ENCODE data around the gene RBPJ.
"Not testable (repeated sequence)": the region's sequence is repeated elsewhere in the genome, so short reads cannot be mapped to it uniquely, and the experiment has no call there.

Gene RBPJ

DNA sequence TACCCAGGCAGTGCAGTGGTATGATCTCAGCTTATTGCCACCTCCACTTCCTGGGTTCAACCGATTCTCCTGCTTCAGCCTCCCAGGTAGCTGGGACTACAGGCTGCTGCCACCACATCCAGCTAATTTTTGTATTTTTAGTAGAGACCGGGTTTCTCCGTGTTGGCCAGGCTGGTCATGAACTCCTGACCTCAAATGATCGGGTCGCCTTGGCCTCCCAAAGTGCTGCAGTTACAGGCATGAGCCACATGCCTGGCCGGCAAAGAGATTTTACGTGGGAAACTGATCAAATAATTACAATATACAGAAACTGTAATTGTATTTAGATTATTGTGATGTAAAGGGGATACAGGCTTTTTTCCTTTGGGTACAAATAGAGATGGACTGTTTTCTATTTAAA lies 33.7 kb downstream of the RBPJ start:
- Histone ChIP-seq H3K9me3 (ENCODE audit: control insufficient read depth, low read length) (no peaks in the 10 kb centered on the region), H3K36me3 (ENCODE audit: control insufficient read depth, insufficient read depth, low read length) (no peaks in the 10 kb centered on the region), H3K4me1 (ENCODE audit: control insufficient read depth, insufficient read depth, low read length) (no peaks in the 10 kb centered on the region), H3K4me3 (ENCODE audit: low read length) (no peak overlapping the region), H3K27me3 (ENCODE audit: control insufficient read depth, insufficient read depth, low read length) (no peaks in the 10 kb centered on the region), H3K9ac (ENCODE audit: low read length) (no peak overlapping the region)

DNA sequence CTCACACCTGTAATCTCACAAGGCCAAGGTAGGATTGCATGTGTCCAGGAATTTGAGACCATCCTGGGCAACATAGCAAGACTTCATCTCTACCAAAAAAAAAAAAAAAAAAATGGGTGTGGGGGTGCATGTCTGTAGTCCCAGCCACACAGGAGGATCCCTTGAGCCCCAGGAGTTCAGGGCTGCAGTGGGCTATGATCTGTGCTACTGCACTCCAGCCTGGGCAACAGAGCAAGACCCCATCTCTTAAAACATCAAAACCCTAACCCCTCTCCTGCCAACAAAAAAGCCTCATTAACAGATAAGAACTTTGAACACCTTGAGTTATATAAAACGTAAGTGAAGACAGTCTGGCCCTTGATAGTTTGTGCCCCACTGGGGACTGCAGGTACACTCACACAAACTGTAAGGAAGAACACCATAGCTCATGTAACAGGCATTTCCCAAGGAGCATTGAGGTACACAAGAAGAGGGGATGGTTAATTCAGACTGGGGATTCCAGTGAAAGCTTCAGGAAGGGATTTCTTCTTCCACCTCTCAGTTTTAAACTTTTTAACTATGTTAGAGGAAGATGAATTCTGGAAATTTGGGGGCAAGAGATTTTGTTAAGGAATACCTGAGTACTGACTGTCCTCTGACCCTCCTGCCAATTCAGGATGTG lies 34.7 kb downstream of the RBPJ start:
- Histone ChIP-seq H3K9me3 (ENCODE audit: control insufficient read depth, low read length) (no peaks in the 10 kb centered on the region), H3K9ac (ENCODE audit: low read length) (no peak overlapping the region)

DNA sequence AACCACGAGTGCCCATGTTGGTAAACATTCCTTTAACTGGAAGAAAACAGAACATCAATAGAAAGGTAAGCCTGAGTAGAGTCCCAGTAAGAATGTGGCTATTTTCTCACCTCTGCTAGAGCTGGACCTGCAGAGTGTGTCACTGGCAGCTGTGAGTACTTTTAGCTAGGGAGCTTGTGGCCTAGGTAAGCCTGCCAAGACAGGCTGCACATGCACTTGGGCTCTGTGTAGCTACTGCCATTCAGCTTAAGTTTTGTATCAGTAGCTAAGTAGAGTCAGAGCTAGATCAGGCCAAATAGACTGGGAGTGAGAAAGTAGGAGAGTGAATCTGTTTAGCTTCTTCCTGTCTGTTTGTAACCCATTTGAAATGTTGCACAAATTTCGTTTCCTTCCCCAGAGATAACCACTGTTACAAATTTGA lies 35.3 kb downstream of the RBPJ start:
- Histone ChIP-seq H3K36me3 (ENCODE audit: control insufficient read depth, insufficient read depth, low read length) (no peaks in the 10 kb centered on the region), H3K9me3 (ENCODE audit: control insufficient read depth, low read length) (no peaks in the 10 kb centered on the region), H3K9ac (ENCODE audit: low read length) (no peak overlapping the region), H3K4me3 (ENCODE audit: low read length) (no peak overlapping the region), H3K27me3 (ENCODE audit: control insufficient read depth, insufficient read depth, low read length) (no peaks in the 10 kb centered on the region), H3K4me1 (ENCODE audit: control insufficient read depth, insufficient read depth, low read length) (peaks cover 4% of the 10 kb centered on the region)

More for the DNA sequence above, 34.7 kb downstream of the RBPJ start:
- H3K27me3 ChIP-seq (ENCODE audit: control insufficient read depth, insufficient read depth, low read length), result no peaks in the 10 kb centered on the region
- no peak overlapping the region for H3K4me3 ChIP-seq (ENCODE audit: low read length)
- no peaks in the 10 kb centered on the region for H3K36me3 ChIP-seq (ENCODE audit: control insufficient read depth, insufficient read depth, low read length)
- no peaks in the 10 kb centered on the region for H3K4me1 ChIP-seq (ENCODE audit: control insufficient read depth, insufficient read depth, low read length)

DNA sequence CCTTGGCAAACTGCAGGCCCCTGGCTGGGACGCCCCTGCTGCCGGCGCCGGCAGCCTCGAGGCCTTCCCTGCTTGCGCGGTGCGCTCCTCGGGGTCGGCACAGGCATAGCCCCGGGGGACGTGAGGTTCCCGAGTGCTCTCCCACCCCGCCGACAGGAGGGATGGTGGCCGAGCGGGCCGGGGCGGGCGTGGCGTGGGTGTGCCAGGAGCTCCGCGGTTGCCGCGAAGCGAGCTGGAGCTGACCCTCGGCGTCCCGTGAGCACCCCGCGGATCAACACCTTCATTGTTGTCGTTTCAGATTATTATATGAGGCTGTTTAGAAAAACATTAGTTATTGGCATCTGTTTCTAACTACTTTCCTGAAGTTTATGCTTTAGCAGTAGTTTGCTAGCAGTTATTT lies 38.7 kb downstream of the RBPJ start:
- H3K4me3 ChIP-seq (ENCODE audit: low read length); H3K27me3 ChIP-seq (ENCODE audit: control insufficient read depth, insufficient read depth, low read length); H3K9ac ChIP-seq (ENCODE audit: low read length); H3K4me1 ChIP-seq (ENCODE audit: control insufficient read depth, insufficient read depth, low read length); H3K36me3 ChIP-seq (ENCODE audit: control insufficient read depth, insufficient read depth, low read length); H3K9me3 ChIP-seq (ENCODE audit: control insufficient read depth, low read length): not testable (repeated sequence)

DNA sequence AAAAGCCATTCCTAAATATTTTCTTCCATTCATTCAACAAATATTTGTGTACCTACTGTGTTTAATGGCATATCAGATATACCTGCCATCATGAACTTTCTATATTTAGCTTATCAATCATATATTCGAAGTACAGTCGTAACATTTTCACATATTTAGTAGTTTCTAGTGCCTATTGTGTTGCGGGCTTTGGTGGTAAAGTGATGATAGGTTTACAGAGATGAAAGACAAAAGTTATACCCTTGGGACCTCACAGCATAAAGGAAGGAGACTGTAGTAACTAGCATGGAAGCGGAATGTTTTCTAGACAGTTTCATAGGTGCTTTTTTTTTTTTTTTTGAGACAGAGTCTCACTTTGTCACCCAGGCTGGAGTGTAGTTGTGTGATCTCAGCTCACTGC lies 39.5 kb downstream of the RBPJ start:
- Histone ChIP-seq H3K36me3 (ENCODE audit: control insufficient read depth, insufficient read depth, low read length) (no peaks in the 10 kb centered on the region), H3K9me3 (ENCODE audit: control insufficient read depth, low read length) (no peaks in the 10 kb centered on the region), H3K27me3 (ENCODE audit: control insufficient read depth, insufficient read depth, low read length) (no peaks in the 10 kb centered on the region), H3K4me3 (ENCODE audit: low read length) (no peak overlapping the region), H3K4me1 (ENCODE audit: control insufficient read depth, insufficient read depth, low read length) (peaks cover 4% of the 10 kb centered on the region), H3K9ac (ENCODE audit: low read length) (no peak overlapping the region)

DNA sequence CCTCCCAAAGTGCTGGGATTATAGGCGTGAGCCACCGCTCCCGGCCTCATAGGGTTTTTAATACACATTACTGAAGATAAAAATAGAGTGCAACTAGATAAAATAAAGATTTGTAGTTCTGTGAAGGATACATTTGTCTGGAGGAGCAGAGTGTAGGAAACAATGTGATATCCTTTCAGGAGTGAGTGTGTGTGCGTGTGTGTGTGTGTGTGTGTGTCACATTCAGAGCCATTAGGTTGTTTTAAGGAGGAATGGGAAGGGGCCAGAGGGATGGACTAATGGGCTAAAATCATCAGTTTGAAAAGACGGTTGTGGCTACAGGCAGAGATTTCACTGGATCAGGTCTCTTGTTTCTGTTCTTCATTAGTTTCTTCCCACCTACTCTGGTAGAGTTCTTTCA lies 40.0 kb downstream of the RBPJ start:
- H3K9ac ChIP-seq (ENCODE audit: low read length), result no peak overlapping the region
- H3K27me3 ChIP-seq (ENCODE audit: control insufficient read depth, insufficient read depth, low read length), result no peaks in the 10 kb centered on the region
- H3K36me3 ChIP-seq (ENCODE audit: control insufficient read depth, insufficient read depth, low read length), result no peaks in the 10 kb centered on the region
- peaks cover 4% of the 10 kb centered on the region for H3K4me1 ChIP-seq (ENCODE audit: control insufficient read depth, insufficient read depth, low read length)
- H3K4me3 ChIP-seq (ENCODE audit: low read length), result no peak overlapping the region
- no peaks in the 10 kb centered on the region for H3K9me3 ChIP-seq (ENCODE audit: control insufficient read depth, low read length)

DNA sequence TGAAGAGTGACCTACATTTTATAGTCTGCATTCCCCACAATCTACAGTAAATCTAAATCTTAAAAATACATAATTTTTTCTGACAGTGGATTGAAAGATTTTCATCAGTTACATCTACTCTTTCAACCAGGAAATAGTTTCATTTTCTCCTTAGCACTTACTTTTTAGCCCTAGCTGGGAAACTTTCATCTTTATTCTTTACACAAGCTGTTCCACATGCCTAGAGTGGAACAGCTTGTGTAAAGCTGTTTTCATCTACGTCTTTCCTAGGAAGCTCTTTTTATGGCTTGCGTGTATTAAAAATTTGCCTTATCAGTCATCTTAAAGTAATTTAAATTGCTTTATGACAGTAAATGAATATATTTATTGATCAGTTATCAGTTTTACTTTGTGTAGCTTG lies 40.5 kb downstream of the RBPJ start:
- H3K4me3 ChIP-seq (ENCODE audit: low read length), result no peak overlapping the region
- H3K9ac ChIP-seq (ENCODE audit: low read length), result no peak overlapping the region
- peaks cover 4% of the 10 kb centered on the region for H3K4me1 ChIP-seq (ENCODE audit: control insufficient read depth, insufficient read depth, low read length)
- no peaks in the 10 kb centered on the region for H3K27me3 ChIP-seq (ENCODE audit: control insufficient read depth, insufficient read depth, low read length)
- no peaks in the 10 kb centered on the region for H3K36me3 ChIP-seq (ENCODE audit: control insufficient read depth, insufficient read depth, low read length)
- no peaks in the 10 kb centered on the region for H3K9me3 ChIP-seq (ENCODE audit: control insufficient read depth, low read length)

DNA sequence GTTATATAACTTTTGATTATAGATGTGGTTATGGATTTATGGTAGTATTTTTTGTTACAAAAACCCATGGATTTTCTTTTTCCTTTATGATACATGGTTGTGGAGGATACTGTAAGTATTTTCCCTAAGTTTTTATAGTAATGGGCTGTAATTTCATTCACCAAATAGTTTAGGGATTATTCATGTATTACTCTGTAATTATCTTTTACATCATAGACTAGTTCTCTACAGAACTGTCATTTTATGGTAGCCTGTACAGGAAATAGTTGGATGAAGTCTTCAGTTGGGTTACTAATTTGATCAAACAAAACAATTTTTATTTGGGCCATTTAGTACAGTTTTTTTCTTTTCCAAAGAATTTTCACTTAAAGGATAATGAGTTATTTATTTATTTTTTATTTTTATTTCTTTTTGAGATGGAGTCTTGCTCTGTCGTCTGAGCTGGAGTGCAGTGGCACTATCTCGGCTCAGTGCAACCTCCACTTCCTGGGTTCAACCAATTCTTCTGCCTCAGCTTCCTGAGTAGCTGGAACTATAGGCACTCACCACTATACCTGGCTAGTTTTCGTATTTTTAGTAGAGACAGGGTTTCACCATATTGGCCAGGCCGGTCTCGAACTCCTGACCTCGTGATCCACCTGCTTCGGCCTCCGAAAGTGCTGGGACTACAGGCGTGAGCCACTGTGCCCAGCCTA lies 42.1 kb downstream of the RBPJ start:
- H3K4me1 ChIP-seq (ENCODE audit: control insufficient read depth, insufficient read depth, low read length), result peaks cover 5% of the 10 kb centered on the region
- H3K4me3 ChIP-seq (ENCODE audit: low read length), result no peak overlapping the region
- H3K9me3 ChIP-seq (ENCODE audit: control insufficient read depth, low read length), result no peaks in the 10 kb centered on the region
- H3K36me3 ChIP-seq (ENCODE audit: control insufficient read depth, insufficient read depth, low read length), result no peaks in the 10 kb centered on the region
- no peak overlapping the region for H3K9ac ChIP-seq (ENCODE audit: low read length)
- no peaks in the 10 kb centered on the region for H3K27me3 ChIP-seq (ENCODE audit: control insufficient read depth, insufficient read depth, low read length)

DNA sequence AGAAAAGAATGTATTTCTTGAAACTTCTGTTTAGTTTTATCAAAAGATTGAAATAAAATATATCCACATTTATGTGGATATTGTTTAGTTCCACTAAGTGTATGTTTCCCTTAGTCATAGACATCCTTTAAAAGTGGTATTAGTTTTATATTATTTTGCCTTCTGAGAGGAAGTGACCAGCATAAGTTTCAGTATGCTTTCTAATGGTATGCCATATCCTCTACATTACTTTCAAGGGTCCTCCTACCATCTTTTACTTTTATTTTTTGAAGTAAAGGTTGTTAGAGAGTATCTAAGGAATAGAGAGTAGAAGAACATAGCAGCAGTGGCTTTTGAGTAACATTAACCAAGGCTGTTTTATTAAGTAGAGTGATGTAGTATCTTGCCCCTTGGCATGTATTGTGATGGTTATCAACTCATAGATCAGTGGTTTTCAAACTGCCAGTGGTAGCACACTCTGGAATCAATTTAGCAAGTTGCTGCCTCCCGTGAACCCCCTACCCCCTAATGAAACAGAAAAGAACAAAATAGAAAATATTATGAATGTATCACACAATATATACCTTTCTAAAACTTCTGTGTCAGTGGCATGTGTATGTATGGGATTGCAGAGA lies 44.8 kb downstream of the RBPJ start:
- no peaks in the 10 kb centered on the region for H3K36me3 ChIP-seq (ENCODE audit: control insufficient read depth, insufficient read depth, low read length)
- H3K9me3 ChIP-seq (ENCODE audit: control insufficient read depth, low read length), result no peaks in the 10 kb centered on the region
- H3K9ac ChIP-seq (ENCODE audit: low read length), result no peak overlapping the region
- H3K4me1 ChIP-seq (ENCODE audit: control insufficient read depth, insufficient read depth, low read length), result peaks cover 9% of the 10 kb centered on the region
- no peaks in the 10 kb centered on the region for H3K27me3 ChIP-seq (ENCODE audit: control insufficient read depth, insufficient read depth, low read length)
- no peak overlapping the region for H3K4me3 ChIP-seq (ENCODE audit: low read length)

DNA sequence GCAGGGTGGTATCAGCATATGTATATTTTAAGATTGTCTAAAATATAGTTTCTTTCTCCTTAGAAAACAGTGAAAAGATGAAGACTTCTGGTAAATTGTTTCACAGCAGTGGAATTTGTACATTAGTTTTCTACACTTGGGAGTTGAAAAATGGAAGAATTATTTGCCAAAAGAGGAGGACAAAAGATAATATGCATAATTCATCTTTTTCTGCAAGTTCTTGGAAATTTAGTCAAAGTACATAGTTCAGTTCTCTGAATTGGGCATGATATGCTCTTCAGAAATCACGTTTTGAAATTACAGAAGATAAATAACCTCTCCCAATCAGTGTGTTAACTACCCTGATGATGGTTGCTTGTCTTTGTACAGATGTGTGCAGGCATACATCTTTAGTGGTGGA lies 47.0 kb downstream of the RBPJ start:
- Histone ChIP-seq H3K4me1 (ENCODE audit: control insufficient read depth, insufficient read depth, low read length) (peaks cover 18% of the 10 kb centered on the region), H3K4me3 (ENCODE audit: low read length) (no peak overlapping the region), H3K9ac (ENCODE audit: low read length) (no peak overlapping the region), H3K36me3 (ENCODE audit: control insufficient read depth, insufficient read depth, low read length) (no peaks in the 10 kb centered on the region), H3K27me3 (ENCODE audit: control insufficient read depth, insufficient read depth, low read length) (no peaks in the 10 kb centered on the region), H3K9me3 (ENCODE audit: control insufficient read depth, low read length) (no peaks in the 10 kb centered on the region)

DNA sequence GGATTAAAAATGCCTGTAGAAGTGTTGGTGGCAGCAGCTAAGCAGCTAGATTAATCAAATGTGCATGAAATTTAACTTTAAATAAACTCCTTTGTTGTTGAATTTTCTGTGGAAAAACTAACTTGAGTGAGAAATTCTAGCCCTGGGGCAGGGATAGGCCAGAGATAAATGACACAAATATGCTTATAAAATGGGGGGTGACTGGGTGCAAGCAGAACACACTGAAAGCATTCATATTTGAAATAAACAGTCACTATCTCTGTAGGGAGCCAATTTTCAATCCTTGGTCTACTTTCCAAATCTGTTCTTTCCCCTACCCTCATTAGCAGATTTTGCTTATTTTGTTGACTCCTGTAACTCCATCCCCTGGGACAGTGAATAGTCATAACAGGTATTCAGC lies 47.9 kb downstream of the RBPJ start:
- Histone ChIP-seq H3K4me3 (ENCODE audit: low read length) (no peak overlapping the region), H3K4me1 (ENCODE audit: control insufficient read depth, insufficient read depth, low read length) (peaks cover 27% of the 10 kb centered on the region), H3K27me3 (ENCODE audit: control insufficient read depth, insufficient read depth, low read length) (no peaks in the 10 kb centered on the region), H3K9ac (ENCODE audit: low read length) (no peak overlapping the region), H3K36me3 (ENCODE audit: control insufficient read depth, insufficient read depth, low read length) (no peaks in the 10 kb centered on the region), H3K9me3 (ENCODE audit: control insufficient read depth, low read length) (no peaks in the 10 kb centered on the region)

DNA sequence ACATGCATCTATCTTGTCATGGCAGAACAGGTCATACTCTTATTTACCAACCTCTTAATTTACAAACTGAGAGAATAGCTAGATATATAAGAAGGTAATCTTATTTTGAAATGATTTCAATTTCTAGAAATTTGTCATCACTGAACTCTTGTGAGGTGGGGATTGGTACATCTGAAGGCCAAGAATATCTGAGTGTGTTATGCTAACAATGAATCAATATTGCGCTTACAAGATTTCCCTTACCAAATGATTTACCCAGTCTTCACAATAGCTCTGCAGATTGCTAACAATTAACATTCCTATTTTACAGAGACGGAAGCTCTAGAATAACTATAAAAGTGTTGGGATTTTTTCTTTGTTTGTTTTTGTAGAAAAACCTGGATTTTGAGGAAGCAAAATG lies 48.3 kb downstream of the RBPJ start:
- Histone ChIP-seq H3K27me3 (ENCODE audit: control insufficient read depth, insufficient read depth, low read length) (no peaks in the 10 kb centered on the region), H3K9me3 (ENCODE audit: control insufficient read depth, low read length) (no peaks in the 10 kb centered on the region), H3K36me3 (ENCODE audit: control insufficient read depth, insufficient read depth, low read length) (no peaks in the 10 kb centered on the region), H3K9ac (ENCODE audit: low read length) (no peak overlapping the region), H3K4me3 (ENCODE audit: low read length) (no peak overlapping the region), H3K4me1 (ENCODE audit: control insufficient read depth, insufficient read depth, low read length) (peaks cover 27% of the 10 kb centered on the region)
